ENCODE measurements around the gene EHD1.

Gene EHD1

DNA sequence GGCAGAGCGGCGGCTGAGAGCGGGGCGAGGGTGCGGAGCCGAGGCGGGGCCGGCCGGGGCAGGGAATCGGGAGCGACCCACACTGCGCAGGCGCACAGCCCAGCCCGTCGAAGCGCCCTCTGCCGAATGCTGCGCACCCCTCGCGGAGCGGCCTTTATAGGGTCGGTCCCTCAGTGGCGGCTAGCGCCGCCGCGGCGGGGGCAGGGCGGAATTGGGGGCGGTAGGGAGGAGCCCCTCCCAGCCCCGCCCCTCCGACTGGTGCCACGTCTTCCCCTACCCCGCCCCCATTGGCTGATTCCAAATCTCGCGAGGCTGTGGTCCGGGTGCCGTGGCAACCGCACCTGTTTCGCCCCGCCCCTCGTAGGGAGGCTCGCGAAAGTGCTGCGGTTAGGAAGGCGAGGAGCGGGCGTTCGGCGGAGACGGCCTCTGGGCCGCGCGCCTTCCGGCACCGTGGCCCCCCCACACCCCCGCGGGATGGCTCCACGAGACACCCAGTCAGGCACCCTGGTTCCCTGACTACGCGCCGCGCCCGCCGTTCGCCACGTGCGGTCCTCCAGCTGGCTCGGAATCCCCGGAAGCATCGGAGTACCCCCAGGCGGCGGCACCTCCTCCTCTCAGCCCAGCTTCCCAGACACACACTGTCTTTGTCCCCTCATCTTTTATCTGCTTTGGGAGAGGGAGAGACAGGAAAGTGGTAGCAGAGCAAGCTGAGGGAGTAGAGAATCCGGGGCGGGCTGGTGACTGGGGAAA, at the start of gene EHD1:
Gene EHD1 (minus strand): TSS at position 128 of the 750 bp plus-strand sequence. CDS start 157 bp downstream, outside the sequence.
- FAIRE-seq: no peak

DNA sequence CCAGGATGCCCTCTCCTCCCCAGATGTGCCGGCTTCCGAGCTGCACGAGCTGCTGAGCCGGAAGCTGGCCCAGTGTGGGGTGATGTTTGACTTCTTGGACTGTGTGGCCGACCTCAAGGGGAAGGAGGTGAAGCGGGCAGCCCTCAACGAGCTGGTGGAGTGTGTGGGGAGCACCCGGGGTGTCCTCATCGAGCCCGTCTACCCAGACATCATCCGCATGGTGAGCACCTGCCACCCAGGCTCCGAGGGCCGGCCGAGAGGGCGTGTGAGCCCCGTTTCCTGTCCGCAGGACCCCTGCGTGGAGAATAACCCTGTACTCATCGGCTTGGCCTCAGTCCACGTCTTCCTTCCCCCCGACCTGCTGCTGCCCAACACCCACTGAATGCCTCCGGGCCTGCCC, 48.3 kb upstream of the EHD1 start:
- no peak for FAIRE-seq

DNA sequence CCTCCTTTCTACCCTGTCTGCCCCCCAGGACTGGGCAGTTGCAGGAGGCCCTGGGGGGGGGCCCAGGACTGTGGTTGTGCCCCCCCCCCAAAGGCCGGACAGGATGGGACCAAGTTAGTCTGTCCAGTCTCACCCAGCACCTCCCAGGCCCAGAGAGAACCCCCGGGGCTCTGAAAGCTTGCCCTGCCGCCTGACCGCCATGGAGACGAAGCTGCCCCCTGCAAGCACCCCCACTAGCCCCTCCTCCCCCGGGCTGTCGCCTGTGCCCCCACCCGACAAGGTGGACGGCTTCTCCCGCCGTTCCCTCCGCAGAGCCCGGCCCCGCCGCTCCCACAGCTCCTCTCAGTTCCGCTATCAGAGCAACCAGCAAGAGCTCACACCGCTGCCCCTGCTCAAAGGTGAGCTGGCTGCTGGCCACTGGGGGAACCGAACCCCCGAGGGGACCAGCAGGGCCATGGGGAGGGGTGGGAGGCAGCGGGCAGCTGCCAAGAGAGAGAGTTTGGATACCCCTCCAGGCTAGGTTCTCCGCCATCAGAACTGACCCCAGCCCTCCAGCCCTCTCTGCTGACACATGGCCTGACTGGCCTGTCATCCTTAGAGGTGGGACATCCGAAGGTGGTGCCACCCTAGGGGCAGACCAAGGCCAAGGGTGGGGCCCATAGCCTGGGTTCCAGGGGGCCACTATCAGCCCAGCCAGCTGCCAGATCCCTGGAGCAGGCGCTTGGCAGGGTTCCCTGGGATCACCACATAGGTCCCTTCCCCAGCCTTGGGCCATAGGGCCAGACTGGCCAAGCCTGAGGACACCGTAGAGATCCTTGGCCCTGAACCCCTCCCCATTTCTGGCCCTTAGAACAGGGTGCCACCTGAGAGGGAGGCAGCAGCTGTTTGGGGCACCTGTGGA, 47.4 kb upstream of the EHD1 start:
- no peak for FAIRE-seq

DNA sequence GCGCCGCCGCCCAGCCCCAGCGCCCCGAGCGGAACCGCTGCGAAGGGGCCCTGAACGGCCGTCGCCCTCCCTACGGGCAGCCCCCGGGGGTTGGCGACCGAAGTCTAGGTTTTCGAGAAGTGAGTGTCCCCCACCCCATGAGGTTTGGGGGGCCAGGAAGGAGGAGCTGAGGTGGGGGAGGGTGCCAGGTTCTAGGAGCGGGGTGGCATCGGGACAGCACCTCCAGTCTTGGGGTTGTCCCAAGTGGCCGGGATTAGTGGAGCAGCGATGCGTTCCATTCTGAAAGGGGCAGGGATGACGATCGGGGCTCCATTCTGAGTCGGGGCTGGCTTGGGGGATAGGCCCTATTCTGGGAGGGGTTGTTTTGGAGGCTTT, 46.5 kb upstream of the EHD1 start:
- no peak for FAIRE-seq

DNA sequence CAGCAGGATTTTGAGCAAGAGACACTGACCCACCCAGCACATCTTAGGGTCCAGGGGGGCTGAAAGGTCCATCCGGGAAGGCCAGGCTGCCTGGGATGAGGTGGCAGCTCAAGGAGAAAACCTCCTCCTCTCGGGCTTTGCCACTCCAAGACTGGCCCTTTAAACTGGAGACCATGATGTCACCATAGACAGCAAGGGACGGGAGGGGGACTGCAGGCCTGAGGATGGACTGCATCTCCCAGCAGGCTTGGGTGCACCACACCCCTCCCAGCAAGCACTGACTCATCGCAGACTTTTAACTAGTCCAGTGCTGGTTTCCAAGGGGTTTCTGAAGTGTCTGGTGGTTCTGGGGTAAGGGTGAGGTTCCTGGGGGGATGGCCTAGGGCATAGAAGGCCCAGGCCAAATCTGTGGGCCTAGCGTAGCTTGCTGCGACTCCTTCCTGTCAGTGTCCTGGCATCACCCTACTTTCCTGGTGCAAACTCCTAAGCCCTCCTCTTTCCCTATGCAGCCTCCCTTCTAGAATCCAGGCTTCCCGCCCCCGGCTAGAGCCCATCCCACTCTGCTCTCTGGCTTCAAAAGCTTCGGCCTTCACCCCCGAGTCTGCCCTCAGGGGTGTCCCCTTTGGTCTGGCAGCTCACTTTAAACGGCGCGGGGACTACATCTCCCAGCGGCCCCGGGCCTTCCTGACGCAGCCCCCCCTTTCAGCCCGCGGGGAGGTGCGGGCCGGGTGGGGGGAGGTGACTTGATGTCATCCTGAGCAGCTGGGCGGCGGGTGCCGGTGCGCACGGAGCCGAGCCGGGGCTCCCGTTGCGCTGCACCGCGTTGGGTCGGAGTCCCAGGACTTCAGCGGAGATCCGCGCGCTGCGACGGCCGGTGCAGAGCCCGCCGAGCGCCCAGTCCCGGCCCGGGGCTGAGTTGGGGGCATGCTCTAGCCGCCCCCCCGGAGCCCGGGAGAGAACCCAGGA, 45.8 kb upstream of the EHD1 start, which contains the start of gene PPP2R5B:
Gene PPP2R5B (plus strand): TSS at position 746 of the 966 bp plus-strand sequence. CDS start 1,046 bp downstream, outside the sequence.
- FAIRE-seq: no peak

DNA sequence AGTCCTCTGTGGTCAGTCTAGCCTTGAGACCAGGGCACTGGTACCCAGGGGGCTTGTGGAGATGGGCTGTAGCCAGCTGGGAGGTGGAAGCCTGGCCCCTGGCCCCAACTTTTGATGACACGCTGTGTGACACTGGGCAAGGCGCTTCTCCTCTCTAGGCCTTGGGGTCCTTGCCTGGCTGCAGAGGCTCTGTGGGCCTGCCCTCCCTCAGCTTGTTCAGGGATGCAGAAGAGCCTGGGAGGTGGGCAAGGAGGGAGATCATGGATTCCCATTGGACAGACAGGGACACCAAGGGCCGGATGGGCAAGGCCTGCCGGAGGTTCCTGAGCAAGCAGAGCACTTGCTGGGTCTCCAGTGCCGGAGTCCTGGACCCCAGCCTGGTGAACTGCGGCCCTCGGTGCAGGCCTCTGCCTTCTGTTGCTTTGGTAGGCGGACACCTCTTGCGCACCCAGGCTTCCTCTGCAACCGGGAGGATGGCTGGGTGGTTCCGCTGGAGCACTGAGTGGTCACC, 44.8 kb upstream of the EHD1 start:
- no peak for FAIRE-seq

DNA sequence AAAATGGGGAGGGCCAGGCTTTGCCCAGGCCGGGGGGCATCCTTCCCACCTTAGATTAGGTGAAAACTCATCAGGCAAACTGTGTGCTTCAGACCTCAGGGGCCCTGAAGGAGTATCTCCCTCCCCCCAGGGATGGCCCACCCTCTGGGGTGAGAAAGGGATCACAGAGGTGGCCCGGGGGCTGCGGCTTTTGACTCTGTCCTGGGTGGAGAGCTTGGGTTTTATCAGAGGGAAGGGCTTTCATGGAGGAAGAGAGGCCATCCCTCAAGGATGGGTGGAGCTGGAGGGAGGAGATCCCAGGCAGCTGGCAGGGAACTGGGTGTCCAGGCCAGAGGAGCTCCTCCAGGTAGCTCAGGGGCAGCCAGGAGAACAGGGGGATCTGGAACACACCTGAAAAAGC, 43.0 kb upstream of the EHD1 start:
- FAIRE-seq: no peak

DNA sequence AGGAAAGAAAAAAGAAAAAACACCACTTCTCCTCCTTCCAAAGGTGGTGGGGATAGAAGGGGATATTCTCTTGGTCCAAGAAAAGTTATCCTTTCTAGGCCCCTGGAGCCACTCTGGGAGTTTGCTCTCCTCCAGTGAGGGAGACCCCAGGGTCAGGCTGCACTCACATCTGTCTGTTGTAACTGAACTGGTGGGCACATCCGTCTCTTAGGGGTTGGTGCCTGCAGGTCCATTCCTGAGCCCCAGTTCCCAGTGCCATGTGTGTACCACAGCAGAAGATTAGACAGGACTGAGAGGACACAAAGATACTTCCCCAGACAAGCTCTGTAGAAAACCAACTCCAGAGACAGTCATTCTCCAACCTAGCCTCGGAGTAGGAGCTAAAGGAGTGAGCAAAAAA, 41.7 kb upstream of the EHD1 start:
- FAIRE-seq: no peak

DNA sequence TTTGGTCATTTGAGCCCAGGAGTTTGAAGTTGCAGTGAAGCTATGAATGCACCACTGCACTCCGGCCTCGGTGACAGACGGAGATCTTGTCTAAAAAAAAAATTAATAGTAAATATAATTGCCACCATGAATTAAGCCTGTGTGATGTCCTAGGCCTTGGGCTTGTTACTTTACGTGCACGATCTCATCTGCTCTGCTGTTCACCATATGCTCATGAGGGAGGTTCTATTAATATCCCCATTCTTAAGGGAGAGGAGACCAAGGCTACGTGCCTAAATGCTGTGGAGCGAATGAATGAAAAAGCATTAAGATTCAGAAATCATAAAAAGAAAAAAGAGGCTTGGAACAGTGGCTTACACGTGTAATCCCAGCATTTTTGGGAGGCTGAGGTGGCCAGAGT, 41.2 kb upstream of the EHD1 start:
- FAIRE-seq: no peak

DNA sequence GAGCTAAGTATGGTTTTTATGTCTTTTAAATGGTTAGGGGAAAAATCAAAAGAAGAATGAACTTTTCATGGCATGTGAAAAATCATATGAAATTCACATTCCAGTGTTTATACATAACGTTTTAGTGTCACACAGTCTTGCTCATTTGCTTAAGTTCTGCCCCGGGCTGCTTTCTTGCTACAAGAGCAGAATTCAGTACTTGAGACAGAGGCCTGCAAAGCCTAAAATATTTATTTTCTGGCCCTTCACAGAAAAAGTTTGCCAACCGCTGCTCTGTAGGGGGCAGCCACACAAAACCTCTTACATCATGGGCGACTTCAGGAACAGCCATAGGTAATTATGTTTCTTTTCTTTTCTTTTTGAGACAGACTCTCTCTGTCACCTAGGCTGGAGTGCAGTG, 39.6 kb upstream of the EHD1 start:
- no peak for FAIRE-seq

DNA sequence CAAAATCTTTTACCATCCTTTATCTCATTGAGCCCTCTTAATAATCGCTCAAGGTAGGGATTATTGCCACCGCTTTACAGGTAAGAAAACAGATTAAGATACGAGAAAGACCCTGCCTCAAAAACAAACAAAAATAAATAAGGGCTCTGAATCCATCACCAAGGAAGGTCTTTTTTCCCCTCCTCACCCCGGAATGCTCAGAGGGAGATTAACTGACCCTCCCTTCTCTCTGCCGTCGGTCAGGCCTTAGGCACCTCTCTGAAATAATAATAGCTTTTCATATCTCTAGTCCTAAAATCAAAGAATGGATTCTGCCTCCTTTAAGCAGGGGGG, 39.2 kb upstream of the EHD1 start:
- FAIRE-seq: no peak

DNA sequence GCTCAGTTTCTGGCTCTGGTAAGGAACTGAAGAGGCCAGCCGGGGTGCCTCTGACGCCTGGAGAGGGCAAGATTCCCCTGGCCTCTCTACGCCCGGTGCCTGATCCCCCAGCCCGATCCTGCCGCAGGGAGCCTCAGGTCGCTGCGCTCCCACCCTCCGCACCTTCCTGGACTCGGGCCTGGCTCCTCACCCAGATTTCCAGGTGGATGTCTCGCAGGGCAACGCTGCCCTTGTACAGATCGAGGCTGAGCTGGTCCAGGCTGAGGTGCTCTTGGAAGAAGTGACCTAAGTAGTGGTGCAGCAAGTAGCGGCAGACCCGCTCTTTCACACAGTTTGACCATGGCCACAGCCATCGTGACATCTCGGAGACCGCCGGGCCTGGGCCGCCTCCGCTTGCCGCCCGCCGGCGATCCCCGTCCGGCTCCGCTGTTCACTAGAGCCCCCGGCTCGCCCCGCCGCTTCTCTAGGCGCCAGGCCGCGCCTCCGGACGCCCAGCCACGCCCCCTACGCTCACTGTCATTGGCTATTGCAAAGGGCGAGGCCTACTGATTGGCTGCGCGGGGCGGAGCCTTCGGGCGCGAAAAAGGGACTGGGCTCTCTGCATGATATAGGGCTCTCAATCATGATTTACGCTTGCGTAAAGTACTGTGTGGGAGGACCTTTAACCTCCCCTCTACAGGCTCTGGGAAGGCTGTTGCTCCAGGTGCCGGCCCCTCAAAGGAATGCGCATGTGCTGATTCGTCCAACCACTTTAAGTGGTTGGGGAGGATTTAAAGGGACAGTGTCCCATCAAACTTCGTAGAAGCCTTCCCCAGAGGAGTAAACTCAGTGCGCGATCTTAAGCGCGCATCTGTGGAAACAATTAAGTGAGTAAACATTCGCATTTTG, 38.6 kb upstream of the EHD1 start, which contains the start of gene ATG2A:
Gene ATG2A (minus strand): TSS at position 435 of the 888 bp plus-strand sequence. CDS start 74 bp downstream, at position 361.
- peak; percentile 88 for FAIRE-seq

DNA sequence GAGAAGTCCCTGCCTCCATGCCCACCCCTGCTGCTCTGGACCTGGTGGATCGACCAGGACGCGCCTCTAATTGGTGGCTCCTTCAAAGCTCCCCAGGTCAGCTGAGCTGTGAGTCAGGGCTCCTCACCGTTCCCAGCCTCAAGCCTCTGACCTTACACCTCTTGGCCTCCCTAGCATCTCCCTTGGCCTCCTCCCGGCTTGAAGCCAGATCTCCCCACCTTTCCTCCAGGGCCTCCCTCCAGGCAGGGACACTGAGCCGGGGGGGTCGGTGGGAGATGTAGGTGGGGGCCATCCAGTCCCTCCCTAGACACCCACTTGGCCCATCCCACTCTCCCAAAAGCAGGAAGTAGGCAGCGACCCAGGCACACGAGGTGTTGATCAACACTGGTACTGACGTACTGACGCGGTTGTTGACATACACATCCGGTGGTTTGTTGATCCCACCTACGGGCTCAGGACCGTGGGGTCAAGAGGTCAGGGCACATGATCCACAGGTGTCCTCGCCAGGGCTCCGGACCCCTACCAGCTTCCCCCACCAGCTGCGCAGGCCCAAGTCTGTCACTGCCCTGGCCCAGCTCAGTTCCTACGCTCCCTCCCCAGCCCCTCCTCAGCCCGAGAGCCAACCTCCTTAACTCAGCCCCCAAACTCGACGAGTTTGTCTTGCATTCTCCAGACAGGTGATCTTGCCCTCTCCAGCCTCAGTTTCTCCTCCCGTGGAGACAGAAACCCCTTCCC, 37.8 kb upstream of the EHD1 start:
- no peak for FAIRE-seq

DNA sequence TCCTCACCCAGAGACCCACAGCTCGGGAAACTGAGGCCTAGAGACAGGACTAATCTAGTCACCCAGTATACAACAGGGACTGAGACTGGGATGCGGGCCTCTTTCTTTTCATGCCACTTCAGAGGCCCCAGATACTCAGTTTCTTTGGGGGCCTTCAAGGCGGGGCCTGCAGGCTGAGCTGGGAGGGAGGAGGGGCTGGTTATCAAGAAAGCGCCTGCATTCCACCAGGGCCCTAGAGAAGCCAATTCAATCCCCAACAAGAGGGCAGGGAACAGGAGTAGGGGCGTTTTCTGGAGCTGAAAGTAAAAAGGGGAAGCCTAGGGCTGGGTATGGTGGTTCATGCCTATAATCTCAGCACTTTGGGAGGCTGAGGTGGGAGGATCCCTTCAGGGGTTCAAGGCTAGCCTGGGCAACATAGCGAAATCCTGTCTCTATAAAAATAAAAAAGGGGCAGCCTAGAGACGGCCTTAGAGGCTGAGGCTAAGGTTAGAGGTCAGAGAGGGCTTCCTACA, 37.0 kb upstream of the EHD1 start:
- FAIRE-seq: no peak

DNA sequence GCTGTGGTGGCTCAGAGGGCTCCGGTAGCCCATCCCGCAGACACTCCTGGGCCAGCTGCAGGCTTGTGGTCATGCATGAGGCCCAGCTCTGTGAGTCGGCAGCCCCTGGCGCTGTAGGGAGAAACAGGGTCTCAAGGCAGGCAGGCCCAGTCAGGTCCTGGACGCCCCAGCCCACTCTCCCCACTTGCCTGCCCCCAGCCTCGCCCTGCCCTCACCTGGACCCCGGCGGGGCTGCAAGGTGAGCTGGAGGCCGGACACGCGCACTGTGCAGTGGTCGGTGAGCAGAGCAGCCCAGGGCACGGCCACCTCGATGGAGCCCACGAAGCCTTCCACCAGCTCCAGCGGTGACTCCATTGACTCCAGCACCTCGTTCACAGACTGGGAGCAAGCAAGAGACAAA, 35.7 kb upstream of the EHD1 start:
- FAIRE-seq: no peak

DNA sequence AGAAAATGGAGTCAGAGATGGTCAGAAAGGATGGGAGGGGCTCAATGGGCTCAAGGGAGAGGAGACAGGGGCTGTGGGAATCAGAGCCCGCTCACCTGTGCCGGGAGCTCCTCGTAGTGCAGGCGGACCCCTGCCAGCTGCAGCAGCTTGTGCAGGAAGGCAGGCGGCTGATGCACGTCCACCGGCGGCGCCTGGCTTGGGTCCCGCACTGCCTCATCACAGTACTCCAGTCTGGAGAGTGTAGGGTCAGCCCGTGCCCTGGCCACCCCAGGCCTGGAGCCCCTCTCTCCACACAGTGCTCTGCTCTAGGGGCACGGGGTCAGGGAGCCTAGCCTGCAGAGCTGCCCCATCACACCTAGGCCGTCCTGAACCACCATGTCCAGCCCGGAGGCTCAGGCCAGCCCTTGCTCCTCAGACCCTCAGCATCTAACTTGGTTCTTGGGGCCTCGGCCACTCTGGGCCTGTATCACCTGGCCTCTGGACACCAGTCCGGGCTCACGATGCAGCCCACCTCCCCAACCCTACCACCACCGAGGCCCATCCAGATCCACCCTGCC, 34.8 kb upstream of the EHD1 start:
- no peak for FAIRE-seq

DNA sequence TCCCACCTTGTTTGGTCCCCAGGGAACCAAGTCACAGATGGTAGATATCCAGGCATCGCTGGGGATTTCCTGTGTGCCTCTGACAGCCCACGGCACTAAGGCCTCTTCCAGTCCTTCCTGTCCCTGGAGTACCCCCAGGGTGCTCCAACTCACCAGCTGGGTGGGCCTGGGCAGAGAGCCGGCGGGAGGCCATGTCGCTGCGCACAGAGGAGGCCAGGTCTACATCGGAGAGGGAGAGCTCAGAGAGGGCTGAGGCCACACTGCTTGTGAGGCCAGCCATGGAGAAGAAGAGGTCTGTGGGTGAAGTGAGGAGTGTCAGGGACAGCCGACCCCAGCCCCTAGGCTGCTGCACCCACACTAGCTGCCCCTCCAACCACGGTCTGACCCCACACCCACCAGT, 33.3 kb upstream of the EHD1 start:
- no peak for FAIRE-seq

DNA sequence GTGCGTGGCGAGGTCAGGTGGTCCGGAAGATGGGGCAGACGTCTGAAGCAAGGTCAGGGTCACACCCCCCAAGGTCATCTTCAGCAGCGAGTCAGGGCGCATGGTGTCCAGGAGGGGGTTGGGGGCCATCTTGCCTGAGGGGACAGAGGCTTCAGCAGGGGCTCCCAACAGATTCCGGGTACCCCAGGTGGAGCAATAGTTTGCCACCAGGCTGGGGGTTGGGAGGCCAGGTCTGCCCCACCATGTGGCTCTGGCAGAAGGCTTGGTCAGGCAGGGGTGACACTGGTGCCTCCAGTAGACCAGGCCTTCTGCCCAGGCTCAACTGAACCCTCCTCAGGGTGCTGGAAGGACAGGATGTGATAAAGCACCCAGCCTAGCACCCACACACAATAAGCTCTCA, 32.7 kb upstream of the EHD1 start:
- FAIRE-seq: no peak

DNA sequence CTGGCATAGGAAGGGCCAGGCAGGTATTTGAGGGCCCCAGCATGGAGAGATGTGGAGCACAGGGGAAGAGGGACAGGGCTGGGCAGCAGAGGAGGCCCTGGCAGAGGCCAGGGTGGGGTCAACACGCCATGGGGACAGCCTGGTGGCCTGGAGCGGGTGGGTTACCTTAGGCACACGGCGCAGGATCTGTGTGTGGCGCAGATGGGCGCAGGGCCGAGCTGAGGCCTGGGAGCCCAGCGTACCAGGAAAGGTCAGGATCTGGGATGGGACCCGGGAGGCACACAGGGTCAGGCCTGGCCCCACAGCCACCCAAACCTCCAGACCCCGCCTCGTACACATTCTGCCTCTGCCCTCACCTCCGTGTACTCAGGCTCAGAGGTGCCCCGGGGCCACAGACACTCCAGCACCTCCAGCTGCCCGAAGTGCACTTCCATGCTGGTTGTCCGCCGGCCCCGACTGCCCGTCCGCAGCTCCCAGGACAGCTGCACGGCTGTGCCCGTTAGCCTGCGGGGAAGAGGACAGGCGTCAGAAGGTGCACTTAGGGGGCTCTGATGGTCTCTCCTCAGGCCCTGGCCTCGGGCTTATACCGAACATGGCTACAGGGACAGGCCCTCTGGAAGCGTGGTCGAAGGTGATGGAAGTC, 32.2 kb upstream of the EHD1 start:
- FAIRE-seq: no peak
